ENCODE data around the gene LIPA.
"Not testable (repeated sequence)": the region's sequence is repeated elsewhere in the genome, so short reads cannot be mapped to it uniquely, and the experiment has no call there.

The LIPA gene

GRCh38 chr10:89269433-89270152, 18.0 kb upstream of the LIPA start:
- DNase-seq, result no peak

GRCh38 chr10:89266721-89267453, 15.3 kb upstream of the LIPA start:
- DNase-seq, result no peak

- DNase-seq, result no peak
Measured at GRCh38 chr10:89263531-89263930, 12.0 kb upstream of the LIPA start.

- DNase-seq, result no peak
Measured at GRCh38 chr10:89263091-89263490, 11.5 kb upstream of the LIPA start.

GRCh38 chr10:89262086-89263051, 10.8 kb upstream of the LIPA start:
- no peak for DNase-seq

- DNase-seq, result no peak
Measured at GRCh38 chr10:89258881-89259280, 7.3 kb upstream of the LIPA start.

GRCh38 chr10:89257581-89257980, 6.0 kb upstream of the LIPA start:
- DNase-seq, result no peak

- no peak for DNase-seq
Measured at GRCh38 chr10:89256962-89257361, 5.4 kb upstream of the LIPA start.

GRCh38 chr10:89256340-89256739, 4.8 kb upstream of the LIPA start:
- no peak for DNase-seq

GRCh38 chr10:89255793-89256192, 4.2 kb upstream of the LIPA start:
- no peak for DNase-seq

GRCh38 chr10:89255091-89255579, 3.6 kb upstream of the LIPA start:
- not testable (repeated sequence) for DNase-seq

- no peak for DNase-seq
Measured at GRCh38 chr10:89252225-89252585, 630 bp upstream of the LIPA start.

- DNase-seq, result peak; percentile 4
Measured at GRCh38 chr10:89250865-89251408, 638 bp downstream of the LIPA start.

- no peak for DNase-seq
Measured at GRCh38 chr10:89248990-89249389, 2.6 kb downstream of the LIPA start.

- not testable (repeated sequence) for DNase-seq
Measured at GRCh38 chr10:89247623-89248022, 4.0 kb downstream of the LIPA start.

GRCh38 chr10:89245802-89246201, 5.8 kb downstream of the LIPA start:
- DNase-seq, result no peak

GRCh38 chr10:89242840-89243568, 8.6 kb downstream of the LIPA start:
- no peak for DNase-seq

GRCh38 chr10:89242345-89242684, 9.3 kb downstream of the LIPA start:
- DNase-seq, result no peak

- no peak for DNase-seq
Measured at GRCh38 chr10:89241486-89242344, 9.9 kb downstream of the LIPA start.

GRCh38 chr10:89241026-89241425, 10.5 kb downstream of the LIPA start:
- no peak for DNase-seq

GRCh38 chr10:89240519-89240918, 11.1 kb downstream of the LIPA start:
- DNase-seq, result no peak
